Embryonic facial prominence (tissue), 1 donor: Measurements from ENCODE around the gene CASP10.
"Not testable (repeated sequence)": the region's sequence is repeated elsewhere in the genome, so short reads cannot be mapped to it uniquely, and the experiment has no call there.

ENCODE experiments used
- DNase-seq: peaks from one replicate; pipeline ENCODE4 v3.0.0-alpha.2; 2016; ENCODE audit errors: extremely low spot score

Gene CASP10, protein sequence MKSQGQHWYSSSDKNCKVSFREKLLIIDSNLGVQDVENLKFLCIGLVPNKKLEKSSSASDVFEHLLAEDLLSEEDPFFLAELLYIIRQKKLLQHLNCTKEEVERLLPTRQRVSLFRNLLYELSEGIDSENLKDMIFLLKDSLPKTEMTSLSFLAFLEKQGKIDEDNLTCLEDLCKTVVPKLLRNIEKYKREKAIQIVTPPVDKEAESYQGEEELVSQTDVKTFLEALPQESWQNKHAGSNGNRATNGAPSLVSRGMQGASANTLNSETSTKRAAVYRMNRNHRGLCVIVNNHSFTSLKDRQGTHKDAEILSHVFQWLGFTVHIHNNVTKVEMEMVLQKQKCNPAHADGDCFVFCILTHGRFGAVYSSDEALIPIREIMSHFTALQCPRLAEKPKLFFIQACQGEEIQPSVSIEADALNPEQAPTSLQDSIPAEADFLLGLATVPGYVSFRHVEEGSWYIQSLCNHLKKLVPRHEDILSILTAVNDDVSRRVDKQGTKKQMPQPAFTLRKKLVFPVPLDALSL

DNA sequence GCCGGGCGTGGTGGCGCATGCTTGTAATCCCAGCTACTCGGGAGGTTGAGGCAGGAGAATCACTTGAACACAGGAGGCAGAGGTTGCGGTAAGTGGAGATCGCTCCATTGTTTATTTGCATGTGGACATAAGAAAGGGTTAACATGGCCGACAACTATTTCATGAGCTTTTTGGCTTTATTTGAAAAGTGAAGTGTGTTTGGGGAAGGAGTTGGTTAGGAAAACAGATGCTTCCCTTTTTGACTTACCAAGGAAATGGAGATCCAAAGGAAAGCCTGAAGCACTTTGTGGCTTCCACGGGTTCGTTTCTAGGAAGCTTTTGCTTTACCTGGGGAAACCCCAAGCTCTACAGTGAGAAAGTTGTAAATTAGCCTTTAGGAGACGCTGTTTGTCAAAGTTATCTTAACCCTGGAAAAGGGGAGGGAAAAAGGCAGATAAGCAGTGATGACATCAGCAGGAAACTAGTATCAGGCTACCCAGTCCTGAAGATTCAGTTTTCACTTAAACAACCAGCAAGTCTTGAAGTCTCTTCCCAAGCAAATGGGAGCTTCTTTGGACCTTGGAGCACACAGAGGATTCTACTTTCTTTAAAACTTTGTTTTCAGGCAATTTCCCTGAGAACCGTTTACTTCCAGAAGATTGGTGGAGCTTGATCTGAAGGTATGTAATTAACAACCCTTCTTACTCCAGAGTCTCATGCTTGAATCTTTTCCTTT lies at the start of gene CASP10:
TSS of gene CASP10 (plus strand) at position 492 of the 715 bp plus-strand sequence. CDS start 2,637 bp downstream, outside the sequence.
- DNase-seq = no peak

GRCh38 chr2:201135386-201135785 lies 47.6 kb upstream of the CASP10 start:
- DNase-seq = no peak

DNA sequence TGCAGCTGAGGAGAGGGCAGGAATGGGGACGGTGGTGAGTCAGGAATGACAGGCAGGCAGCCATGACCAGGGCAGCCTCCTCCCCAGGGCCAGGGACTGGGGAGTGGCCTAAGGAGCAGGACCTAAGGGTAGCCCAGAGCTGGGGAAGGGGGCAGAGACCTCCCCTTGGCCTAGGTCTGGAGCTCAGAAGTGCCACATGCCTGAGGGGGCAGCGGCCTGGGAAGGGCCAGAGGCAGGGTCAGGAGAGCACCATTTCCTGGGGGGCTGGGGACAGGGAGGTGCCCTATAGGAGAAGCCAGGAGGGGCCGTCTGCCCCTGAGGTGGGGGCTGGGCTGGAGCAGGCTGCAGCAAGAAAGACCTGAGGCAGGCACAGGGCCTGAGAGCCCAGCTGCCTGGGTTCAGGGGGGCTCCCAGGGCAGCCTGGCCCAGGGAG lies 46.0 kb upstream of the CASP10 start:
- DNase-seq = no peak

- DNase-seq = no peak
Observed at GRCh38 chr2:201137505-201138400, 45.2 kb upstream of the CASP10 start.

DNA sequence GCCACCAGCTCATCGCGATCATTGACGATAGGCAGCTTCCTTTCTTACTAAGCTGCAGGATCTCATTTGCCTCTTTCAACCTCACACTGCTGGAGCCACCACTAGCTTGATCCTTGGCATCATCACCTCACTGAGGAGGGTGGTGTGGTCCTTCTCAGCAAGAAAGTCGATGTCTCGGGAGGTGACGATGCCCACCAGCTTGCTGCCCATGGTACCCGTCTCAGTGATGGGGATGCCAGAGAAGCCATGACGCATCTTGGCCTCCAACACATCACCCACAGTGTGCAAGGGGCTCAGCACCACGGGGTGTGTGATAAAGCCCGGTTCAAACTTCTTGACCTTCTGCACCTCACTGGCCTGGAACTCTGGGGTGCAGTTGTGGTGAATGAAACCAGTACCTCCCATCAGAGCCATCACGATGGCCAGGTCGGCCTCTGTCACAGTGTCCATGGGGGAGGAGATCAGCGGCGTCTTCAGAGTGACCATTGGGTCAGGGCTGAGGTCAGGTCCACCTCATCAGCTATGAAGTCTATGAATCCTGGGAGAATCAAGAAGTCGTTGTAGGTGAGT lies 44.5 kb upstream of the CASP10 start:
- DNase-seq = no peak

DNA sequence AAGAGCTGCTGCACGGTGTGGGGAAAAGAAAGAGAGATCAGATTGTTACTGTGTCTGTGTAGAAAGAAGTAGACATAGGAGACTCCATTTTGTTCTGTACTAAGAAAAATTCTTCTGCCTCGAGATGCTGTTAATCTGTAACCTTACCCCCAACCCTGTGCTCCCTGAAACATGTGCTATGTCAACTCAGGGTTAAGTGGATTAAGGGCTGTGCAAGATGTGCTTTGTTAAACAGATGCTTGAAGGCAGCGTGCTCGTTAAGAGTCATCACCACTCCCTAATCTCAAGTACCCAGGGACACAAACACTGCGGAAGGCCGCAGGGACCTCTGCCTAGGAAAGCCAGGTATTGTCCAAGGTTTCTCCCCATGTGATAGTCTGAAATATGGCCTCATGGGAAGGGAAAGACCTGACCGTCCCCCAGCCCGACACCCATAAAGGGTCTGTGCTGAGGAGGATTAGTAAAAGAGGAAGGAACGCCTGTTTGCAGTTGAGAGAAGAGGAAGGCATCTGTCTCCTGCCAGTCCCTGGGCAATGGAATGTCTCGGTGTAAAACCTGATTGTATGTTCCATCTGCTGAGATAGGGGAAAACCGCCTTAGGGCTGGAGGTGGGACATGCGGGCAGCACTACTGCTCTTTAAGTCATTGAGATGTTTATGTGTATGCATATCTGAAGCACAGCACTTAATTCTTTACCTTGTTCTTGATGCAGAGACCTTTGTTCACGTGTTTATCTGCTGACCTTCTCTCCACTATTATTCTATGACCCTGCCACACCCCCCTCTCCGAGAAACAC lies 43.8 kb upstream of the CASP10 start:
- DNase-seq = not testable (repeated sequence)

- no peak for DNase-seq
Observed at GRCh38 chr2:201139836-201140604, 42.9 kb upstream of the CASP10 start.

- DNase-seq = no peak
Observed at GRCh38 chr2:201144101-201145051, 38.6 kb upstream of the CASP10 start.

GRCh38 chr2:201148434-201148990 lies 34.4 kb upstream of the CASP10 start:
- no peak for DNase-seq

- DNase-seq = no peak
Observed at GRCh38 chr2:201149064-201149820, 33.7 kb upstream of the CASP10 start.

DNA sequence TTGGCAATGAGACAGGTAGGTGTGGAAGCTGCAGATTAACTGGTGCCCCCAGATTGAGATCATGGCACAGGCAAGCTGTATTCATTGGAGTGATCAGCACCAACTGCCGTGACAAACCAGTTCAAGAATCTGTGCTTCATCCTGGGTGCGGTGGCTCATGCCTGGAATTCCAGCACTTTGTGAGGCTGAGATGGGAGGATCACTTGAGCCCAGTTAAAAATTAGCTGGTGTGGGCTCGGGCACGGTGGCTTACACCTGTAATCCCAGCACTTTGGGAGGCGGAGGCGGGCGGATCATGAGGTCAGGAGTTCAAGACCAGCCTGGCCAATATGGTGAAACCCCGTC lies 33.1 kb upstream of the CASP10 start:
- DNase-seq = not testable (repeated sequence)

DNA sequence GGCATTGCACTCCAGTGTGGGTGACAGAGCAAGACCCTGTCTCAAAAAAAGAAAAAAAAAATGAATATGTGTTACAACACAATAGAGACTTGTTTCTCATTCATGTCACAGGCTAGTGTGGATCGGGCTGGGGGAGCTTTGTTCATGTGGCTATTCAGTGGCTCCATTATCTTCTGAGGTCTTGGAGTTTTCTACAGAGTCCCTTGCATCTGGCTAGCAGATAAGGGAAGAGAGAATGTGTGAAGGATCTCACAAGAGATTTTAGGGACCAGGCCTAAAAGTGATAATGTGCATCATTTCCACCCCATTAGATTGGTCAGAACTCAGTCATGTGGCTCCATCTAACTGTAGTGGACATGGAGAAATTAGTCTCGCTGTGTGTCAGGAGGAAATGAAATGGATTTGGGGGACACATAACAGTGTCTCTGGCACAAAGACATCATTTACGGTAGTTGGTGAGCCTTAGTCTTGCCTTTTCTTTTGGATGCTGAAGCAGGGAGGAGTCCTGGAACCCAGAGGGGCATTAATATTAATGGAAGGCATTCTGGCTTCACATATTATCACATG lies 32.4 kb upstream of the CASP10 start:
- DNase-seq = no peak

DNA sequence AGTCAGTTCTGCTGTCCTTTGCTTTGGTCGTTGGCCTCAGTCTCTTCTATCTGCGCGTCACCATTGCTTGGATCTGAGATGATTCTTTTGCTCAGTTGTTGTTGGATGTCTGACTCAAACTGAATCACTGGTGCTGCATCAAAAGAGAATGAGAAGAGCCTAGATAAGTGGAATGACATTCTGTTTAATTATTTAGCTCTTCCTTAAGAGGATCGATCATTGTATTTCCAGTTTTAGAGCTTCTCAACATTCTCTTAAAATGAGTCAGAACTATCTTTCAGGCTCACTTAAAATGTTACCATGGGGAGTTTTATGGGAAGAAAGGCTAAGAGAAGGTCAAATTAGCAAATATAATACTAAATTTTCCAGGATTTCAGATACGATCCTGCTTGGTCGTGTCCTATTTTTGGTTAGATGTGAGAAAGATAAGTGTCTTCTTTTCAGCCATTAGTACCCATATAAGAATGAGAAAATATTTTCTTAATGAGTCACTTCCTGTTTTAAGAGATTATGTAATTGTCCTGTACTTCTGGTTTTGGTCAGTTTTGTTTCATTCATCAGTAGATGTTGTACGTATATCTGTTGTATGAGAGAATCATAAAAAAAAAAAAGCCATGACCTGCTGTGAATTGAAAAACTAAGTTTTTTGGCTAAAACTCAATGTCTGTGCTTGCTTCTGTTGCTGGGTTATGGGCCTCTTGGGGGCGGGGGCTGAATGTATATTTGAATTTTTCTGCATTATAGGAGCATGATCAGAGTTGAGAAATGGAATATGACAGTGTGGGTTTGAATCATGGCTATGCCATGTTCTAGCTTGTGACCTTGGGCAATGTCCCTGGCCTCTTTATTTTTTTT lies 31.6 kb upstream of the CASP10 start:
- no peak for DNase-seq

GRCh38 chr2:201152517-201152916 lies 30.4 kb upstream of the CASP10 start:
- DNase-seq = no peak

- no peak for DNase-seq
Observed at GRCh38 chr2:201152999-201153815, 29.7 kb upstream of the CASP10 start.
